H1 (cell line): ENCODE data around the gene EMX1. TPM values are rescaled to one million over a fixed set of nuclear protein-coding genes. Genes with fewer than 3 reads are reported as not detected.
A peak's percentile ranks its signal among the peaks of the same experiment; 100 is the strongest.

Source experiments
- CHD2 ChIP-seq: IDR thresholded peaks from 2 replicates; pipeline ENCODE4 v1.6.1; 2012; ENCODE audit warnings: low read length, improper control_type of control experiment
- CTBP2 ChIP-seq: IDR thresholded peaks from 2 replicates; pipeline ENCODE4 v1.7.0; 2011; ENCODE audit warnings: borderline replicate concordance, mild to moderate bottlenecking, moderate library complexity, mixed read lengths, low read length; ENCODE audit not compliant: insufficient read depth, insufficient read length
- CTCF ChIP-seq, 3 experiments: IDR thresholded peaks; 1 replicate in 2 of 3; 2 replicates in 1 of 3; pipeline versions ENCODE4 v1.5.1 to v1.6.1; 2011; ENCODE audit warnings: low read length in 3 of 3, mild to moderate bottlenecking in 3 of 3, inconsistent platforms in 2 of 3, low read depth in 1 of 3, moderate library complexity in 1 of 3; ENCODE audit not compliant: insufficient read depth in 1 of 3; ENCODE audit errors: control extremely low read depth in 1 of 3
- EZH2 ChIP-seq: fragments of 200-600 bp; sonication (generic); IDR thresholded peaks from 2 replicates; pipeline ENCODE4 v1.7.1; 2012; ENCODE audit warnings: low read depth, mild to moderate bottlenecking, moderate library complexity, low read length, inconsistent platforms; ENCODE audit not compliant: severe bottlenecking
- GTF2F1 ChIP-seq: IDR thresholded peaks from 2 replicates; pipeline ENCODE4 v1.6.1; 2012; ENCODE audit warnings: low read depth, low read length, improper control_type of control experiment, borderline replicate concordance
- POLR2AphosphoS5 ChIP-seq: IDR thresholded peaks from 2 replicates; pipeline ENCODE4 v1.6.1; 2011; ENCODE audit warnings: low read depth, low read length
- RXRA ChIP-seq: IDR thresholded peaks from 2 replicates; pipeline ENCODE4 v1.6.1; 2011; ENCODE audit warnings: low read depth, mild to moderate bottlenecking, low read length, moderate library complexity; ENCODE audit not compliant: insufficient read depth
- SP2 ChIP-seq: IDR thresholded peaks from 2 replicates; pipeline ENCODE4 v1.6.1; 2012; ENCODE audit warnings: mild to moderate bottlenecking, low read length, inconsistent platforms
- SP4 ChIP-seq: IDR thresholded peaks from 2 replicates; pipeline ENCODE4 v1.6.1; 2012; ENCODE audit warnings: low read length, inconsistent platforms
- SUZ12 ChIP-seq: fragments of 200-600 bp; sonication (generic); IDR thresholded peaks from 2 replicates; pipeline ENCODE4 v1.6.1; 2012; ENCODE audit warnings: mild to moderate bottlenecking, inconsistent platforms, low read length, moderate library complexity, mixed read lengths
- TAF1 ChIP-seq: IDR thresholded peaks from 2 replicates; pipeline ENCODE4 v1.6.1; 2011; ENCODE audit warnings: mild to moderate bottlenecking, low read depth, low read length
- TCF12 ChIP-seq: IDR thresholded peaks from 2 replicates; pipeline ENCODE4 v1.6.1; 2011; ENCODE audit warnings: low read depth, mild to moderate bottlenecking, low read length
- polyA plus RNA-seq, 7 experiments: library from polyadenylated mRNA; depleted of rRNA in 3 of 7; stranded (reverse) in 5 of 7; unstranded in 2 of 7; fragments of >200 nt in 5 of 7; fragments of 200-250 nt in 2 of 7; gene quantifications; 1 replicate in 5 of 7; 2 replicates in 1 of 7; 4 replicates in 1 of 7; pipeline versions ENCODE4 v1.2.1 to v1.2.3, GENCODE V29; 2011 to 2013; ENCODE audit warnings: missing spikeins in 2 of 7, mixed read lengths in 2 of 7
- total RNA-seq: library from RNA; stranded (reverse); fragmentation: NEBNext Ultra II Directional; extraction: Animal tissue kit (Norgen Biotek cat#: 25700); gene quantifications from 2 replicates; pipeline ENCODE4 v1.2.1, GENCODE V29; 2021
- TF ChIP-seq, protein P1 (sequence below): IDR thresholded peaks from 2 replicates; pipeline ENCODE4 v1.6.1; 2012; ENCODE audit warnings: inconsistent platforms

Gene EMX1
- total and polyA plus RNA-seq, 2 of the 8 experiments (the other 6 are each of a cell fraction or from before 2014, with no cell fraction given): 2.4 to 4.9 TPM

DNA sequence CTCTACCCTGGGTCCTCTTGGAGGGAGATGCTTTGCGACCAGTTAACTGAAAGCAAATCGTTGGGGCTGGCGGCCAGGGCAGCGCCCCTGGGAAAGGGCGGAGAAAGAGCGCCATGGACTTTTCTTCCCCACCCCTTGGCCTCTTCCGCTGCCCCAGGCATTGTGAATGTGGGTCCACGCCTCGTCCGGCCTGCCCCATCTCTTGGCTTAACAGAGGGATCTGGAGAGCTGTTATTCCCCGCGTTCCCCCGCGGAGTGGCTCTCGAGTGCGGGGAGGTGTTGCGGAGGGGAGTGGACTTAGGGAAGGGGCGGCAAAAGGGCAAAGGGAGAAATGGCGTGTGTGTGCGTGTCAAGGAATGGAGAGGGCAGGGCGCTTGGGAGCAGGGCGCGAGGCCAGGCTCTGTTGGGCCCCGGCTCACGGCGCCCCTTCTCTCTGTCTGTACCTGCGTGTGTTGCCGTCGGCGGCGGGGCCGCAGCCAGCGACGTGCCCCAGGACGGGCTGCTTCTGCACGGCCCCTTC, 6.6 kb downstream of the EMX1 start (continued):
- TF ChIP-seq SP2 (no peak), CTBP2 (peak; percentile 41), CHD2 (no peak), SUZ12 (peak; percentile 97), POLR2AphosphoS5 (no peak), EZH2 (peak; percentile 97), RXRA (no peak), SP4 (no peak), TCF12 (no peak), CTCF (IDR thresholded peaks at IDR 0.05; ENCODE audit: control extremely low read depth in 1 of 3, insufficient read depth in 1 of 3, low read depth in 1 of 3, low read length in 3 of 3) (no peak), GTF2F1 (no peak), TAF1 (no peak)
- TF ChIP-seq, protein P1, sequence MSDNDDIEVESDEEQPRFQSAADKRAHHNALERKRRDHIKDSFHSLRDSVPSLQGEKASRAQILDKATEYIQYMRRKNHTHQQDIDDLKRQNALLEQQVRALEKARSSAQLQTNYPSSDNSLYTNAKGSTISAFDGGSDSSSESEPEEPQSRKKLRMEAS: peak; percentile 66
